Natural killer cell treated with Interleukin-12 subunit alpha and Interleukin-12 subunit beta and Interleukin-15 and Interleukin-18, amount 100 ng/mL, for 72 hours (primary cell): ENCODE measurements around the gene FH. TPM values are rescaled to one million over a fixed set of nuclear protein-coding genes. Genes with fewer than 3 reads are reported as not detected.

Experiments used
- ATAC-seq, 2 donors: fragments of 150-1000 bp; cut with Tn5 transposase in 1 of 2; sonication (Bioruptor Pico), chemical (Tn5 transposase) in 1 of 2; 2 replicates each; pipeline ENCODE4 v1.10.0; 2021
- DNase-seq: peaks from one replicate; pipeline ENCODE4 v3.0.0; 2022; ENCODE audit warnings: low spot score
- H3K27ac Mint-ChIP-seq, 2 donors: 1 replicate in 1 of 2; 2 replicates in 1 of 2; pipeline ENCODE4 v1.8.0; 2022; ENCODE audit warnings: mixed read lengths in 2 of 2, mild to moderate bottlenecking in 1 of 2, moderate library complexity in 1 of 2
- H3K27me3 Mint-ChIP-seq, 2 donors: 1 replicate in 1 of 2; 2 replicates in 1 of 2; pipeline ENCODE4 v1.8.0; 2022; ENCODE audit warnings: mixed read lengths in 2 of 2
- H3K36me3 Mint-ChIP-seq: one replicate; pipeline ENCODE4 v1.8.0; 2022; ENCODE audit warnings: mixed read lengths
- H3K4me1 Mint-ChIP-seq, 2 donors: 1 replicate in 1 of 2; 2 replicates in 1 of 2; pipeline ENCODE4 v1.8.0; 2022; ENCODE audit warnings: low read depth in 2 of 2, mixed read lengths in 2 of 2, mild to moderate bottlenecking in 1 of 2
- H3K4me3 Mint-ChIP-seq: one replicate; pipeline ENCODE4 v1.8.0; 2022; ENCODE audit warnings: mixed read lengths
- H3K9me3 Mint-ChIP-seq: 2 replicates; pipeline ENCODE4 v1.8.0; 2022; ENCODE audit warnings: mixed read lengths
- total RNA-seq, 2 donors: library from RNA; stranded (reverse); gene quantifications; one replicate each; pipeline ENCODE4 v1.2.3, GENCODE V29; 2022

Gene FH
- total RNA-seq, 2 donors from 2014 or later, result 53.8 to 63.6 TPM

- H3K27ac Mint-ChIP-seq, result no peak overlapping the region
- DNase-seq, result no peak
- H3K27me3 Mint-ChIP-seq, result peaks cover 5 to 7% of the 10 kb centered on the region in 2 donors
Observed at GRCh38 chr1:241460098-241460873, 59.3 kb downstream of the FH start.

GRCh38 chr1:241459186-241459802 is 60.3 kb downstream of the FH start:
- no peak overlapping the region for H3K4me3 Mint-ChIP-seq
- no peak for DNase-seq
- H3K9me3 Mint-ChIP-seq, result peaks cover 3% of the 10 kb centered on the region
- no peak for ATAC-seq
- H3K4me1 Mint-ChIP-seq, result no peaks in the 10 kb centered on the region
- H3K36me3 Mint-ChIP-seq, result no peaks in the 10 kb centered on the region
- peaks cover 5 to 7% of the 10 kb centered on the region in 2 donors for H3K27me3 Mint-ChIP-seq
- no peak overlapping the region for H3K27ac Mint-ChIP-seq

More at GRCh38 chr1:241460098-241460873, 59.3 kb downstream of the FH start:
- ATAC-seq, result no peak
- H3K4me1 Mint-ChIP-seq, result no peaks in the 10 kb centered on the region
- H3K36me3 Mint-ChIP-seq, result no peaks in the 10 kb centered on the region
- no peak overlapping the region for H3K4me3 Mint-ChIP-seq
- peaks cover 3% of the 10 kb centered on the region for H3K9me3 Mint-ChIP-seq

- ATAC-seq (no peak), DNase-seq (no peak)
- H3K27me3 Mint-ChIP-seq, result peaks cover 5 to 7% of the 10 kb centered on the region in 2 donors
- no peaks in the 10 kb centered on the region for H3K36me3 Mint-ChIP-seq
- peaks cover 3% of the 10 kb centered on the region for H3K9me3 Mint-ChIP-seq
- H3K4me3 Mint-ChIP-seq, result no peak overlapping the region
- no peaks in the 10 kb centered on the region for H3K4me1 Mint-ChIP-seq
- H3K27ac Mint-ChIP-seq, result no peak overlapping the region
Observed at GRCh38 chr1:241457421-241457820, 62.1 kb downstream of the FH start.

GRCh38 chr1:241456743-241457142 is 62.8 kb downstream of the FH start:
- no peak overlapping the region for H3K27ac Mint-ChIP-seq
- H3K27me3 Mint-ChIP-seq, result peaks cover 2 to 7% of the 10 kb centered on the region in 2 donors
- no peaks in the 10 kb centered on the region for H3K9me3 Mint-ChIP-seq
- H3K4me3 Mint-ChIP-seq, result no peak overlapping the region
- no peak for ATAC-seq
- H3K36me3 Mint-ChIP-seq, result no peaks in the 10 kb centered on the region
- no peaks in the 10 kb centered on the region for H3K4me1 Mint-ChIP-seq
- DNase-seq, result no peak

GRCh38 chr1:241453732-241454131 is 65.8 kb downstream of the FH start:
- H3K4me3 Mint-ChIP-seq, result no peak overlapping the region
- no peak for ATAC-seq

GRCh38 chr1:241451956-241452355 is 67.6 kb downstream of the FH start:
- Mint-ChIP-seq H3K4me3 (no peak overlapping the region), H3K4me1 (no peaks in the 10 kb centered on the region), H3K9me3 (peaks cover 3% of the 10 kb centered on the region), H3K36me3 (no peaks in the 10 kb centered on the region), H3K27ac (no peak overlapping the region), H3K27me3 (peaks cover 0 to 14% of the 10 kb centered on the region in 2 donors)
- DNase-seq (no peak), ATAC-seq (no peak)

More at GRCh38 chr1:241453732-241454131, 65.8 kb downstream of the FH start:
- DNase-seq, result no peak
- Mint-ChIP-seq H3K27ac (no peak overlapping the region), H3K27me3 (peaks cover 2 to 14% of the 10 kb centered on the region in 2 donors), H3K9me3 (peaks cover 3% of the 10 kb centered on the region), H3K36me3 (no peaks in the 10 kb centered on the region), H3K4me1 (no peaks in the 10 kb centered on the region)

Other genes with a start within 250 kb of the FH start
- not detected for gene RGS7, start 162.6 kb downstream of the FH start, total RNA-seq
- gene KMO, start 12.6 kb upstream of the FH start, total RNA-seq, result not detected
- gene CHML, start 120.6 kb upstream of the FH start, total RNA-seq, result 10 to 100 TPM in 1 of 2 donors, 1 to 10 TPM in 1; 9.8 to 11.7 TPM
- 1 to 10 TPM; 4.4 to 4.5 TPM for gene OPN3, start 120.6 kb upstream of the FH start, total RNA-seq
- not detected for gene WDR64, start 132.5 kb upstream of the FH start, total RNA-seq